NCI-H187 (cell line): Measurements from ENCODE around the gene CDC16.
"Not testable (repeated sequence)": the region's sequence is repeated elsewhere in the genome, so short reads cannot be mapped to it uniquely, and the experiment has no call there.

Experiments
- DNase-seq, 2 experiments: peaks; one replicate each; lab custom pipeline; 2025; lab: John Stamatoyannopoulos, UW

The CDC16 gene

GRCh38 chr13:114263578-114263977 lies 28.9 kb downstream of the CDC16 start:
- peak in 1 of 2 experiments; percentile 38 for DNase-seq

GRCh38 chr13:114264313-114264712 lies 29.6 kb downstream of the CDC16 start:
- DNase-seq: not testable (repeated sequence)

- DNase-seq: no peak
Measured at GRCh38 chr13:114264886-114265611, 30.4 kb downstream of the CDC16 start.

- DNase-seq: no peak
Measured at GRCh38 chr13:114266241-114266640, 31.5 kb downstream of the CDC16 start.

GRCh38 chr13:114268344-114269280 lies 33.9 kb downstream of the CDC16 start:
- no peak for DNase-seq

- DNase-seq: no peak
Measured at GRCh38 chr13:114269281-114269770, 34.6 kb downstream of the CDC16 start.

GRCh38 chr13:114272977-114273376 lies 38.3 kb downstream of the CDC16 start:
- DNase-seq: no peak

GRCh38 chr13:114275304-114275703 lies 40.6 kb downstream of the CDC16 start:
- no peak for DNase-seq

GRCh38 chr13:114279146-114279545 lies 44.4 kb downstream of the CDC16 start:
- DNase-seq: no peak

GRCh38 chr13:114279758-114280355 lies 45.2 kb downstream of the CDC16 start:
- DNase-seq: no peak

GRCh38 chr13:114281351-114282040 lies 46.8 kb downstream of the CDC16 start, which contains the start of gene UPF3A:
Gene UPF3A, plus strand, starts transcription at chr13:114281601. Its CDS starts 39 bp downstream, at chr13:114281640.
- DNase-seq: peak; percentile 97

- peak; percentile 91 to 97 for DNase-seq
Measured at GRCh38 chr13:114282041-114282670, 47.5 kb downstream of the CDC16 start.

- no peak for DNase-seq
Measured at GRCh38 chr13:114283576-114283975, 48.9 kb downstream of the CDC16 start.

GRCh38 chr13:114284680-114285079 lies 50.0 kb downstream of the CDC16 start:
- no peak for DNase-seq

GRCh38 chr13:114285166-114285808 lies 50.6 kb downstream of the CDC16 start:
- DNase-seq: no peak

- DNase-seq: no peak
Measured at GRCh38 chr13:114286808-114287207, 52.1 kb downstream of the CDC16 start.

GRCh38 chr13:114288157-114288591 lies 53.5 kb downstream of the CDC16 start:
- DNase-seq: no peak

GRCh38 chr13:114296448-114296847 lies 61.8 kb downstream of the CDC16 start:
- DNase-seq: no peak

GRCh38 chr13:114296902-114297301 lies 62.2 kb downstream of the CDC16 start:
- no peak for DNase-seq

- no peak for DNase-seq
Measured at GRCh38 chr13:114298866-114299265, 64.2 kb downstream of the CDC16 start.
